Thyroid gland (tissue), 4 donors: ENCODE data around the gene PLXNB1. TPM values are rescaled to one million over a fixed set of nuclear protein-coding genes. Genes with fewer than 3 reads are reported as not detected.

ENCODE experiments used
- DNase-seq, 2 donors: peaks; one replicate each; pipeline ENCODE4 v3.0.0-alpha.2; 2019
- H3K27ac ChIP-seq, 3 donors: fragments of 200-600 bp; sonication (generic); 1 replicate in 2 of 3; 2 replicates in 1 of 3; pipeline ENCODE4 v1.5.1; 2016 to 2019; ENCODE audit warnings: mild to moderate bottlenecking in 1 of 3, moderate library complexity in 1 of 3
- H3K27me3 ChIP-seq: fragments of 200-600 bp; sonication (generic); one replicate; pipeline ENCODE4 v1.5.1; 2019
- H3K36me3 ChIP-seq, 2 donors: fragments of 200-600 bp; sonication (generic); one replicate each; pipeline ENCODE4 v1.5.1; 2016 to 2019
- H3K4me1 ChIP-seq, 2 donors: fragments of 200-600 bp; sonication (generic); one replicate each; pipeline ENCODE4 v1.5.1; 2017 to 2019
- H3K4me3 ChIP-seq, 3 donors: fragments of 200-600 bp; sonication (generic); replicated peaks in 1 of 3; 1 replicate in 2 of 3; 2 replicates in 1 of 3; pipeline ENCODE4 v1.5.1; 2016; ENCODE audit warnings: mild to moderate bottlenecking in 1 of 3
- H3K9me3 ChIP-seq: fragments of 200-600 bp; sonication (generic); one replicate; pipeline ENCODE4 v1.5.1; 2017
- CTCF ChIP-seq, 6 experiments: fragments of 200-600 bp in 3 of 6; fragments of 450-650 bp in 3 of 6; sonication (generic) in 3 of 6; IDR thresholded peaks; one replicate each; pipeline ENCODE4 v1.5.1; 2016 to 2019; ENCODE audit warnings: antibody characterized with exemption in 6 of 6, mild to moderate bottlenecking in 2 of 6, inconsistent platforms in 1 of 6, moderate library complexity in 1 of 6
- POLR2A ChIP-seq, 2 donors: fragments of 450-650 bp; IDR thresholded peaks; one replicate each; pipeline ENCODE4 v1.6.1; 2017; ENCODE audit warnings: antibody characterized with exemption in 2 of 2, mild to moderate bottlenecking in 2 of 2, moderate library complexity in 1 of 2
- WGBS, 2 donors: methylation state at CpG; one replicate each; pipeline ENCODE4 v1.1.5; 2017; 5-methylcytosine and 5-hydroxymethylcytosine counted together
- intact Hi-C: fragments of 100-400 bp; cut with DNase I; formaldehyde crosslinking; loops from one replicate; pipeline ENCODE4 v1.15.1; 2023
- total RNA-seq, 4 donors: library from RNA; depleted of rRNA; stranded (reverse); fragments of >200 nt; gene quantifications; one replicate each; pipeline ENCODE4 v1.2.3, GENCODE V29; 2016

PLXNB1 gene
- total RNA-seq, 4 donors from 2014 or later = 126 to 216 (median 138) TPM

DNA sequence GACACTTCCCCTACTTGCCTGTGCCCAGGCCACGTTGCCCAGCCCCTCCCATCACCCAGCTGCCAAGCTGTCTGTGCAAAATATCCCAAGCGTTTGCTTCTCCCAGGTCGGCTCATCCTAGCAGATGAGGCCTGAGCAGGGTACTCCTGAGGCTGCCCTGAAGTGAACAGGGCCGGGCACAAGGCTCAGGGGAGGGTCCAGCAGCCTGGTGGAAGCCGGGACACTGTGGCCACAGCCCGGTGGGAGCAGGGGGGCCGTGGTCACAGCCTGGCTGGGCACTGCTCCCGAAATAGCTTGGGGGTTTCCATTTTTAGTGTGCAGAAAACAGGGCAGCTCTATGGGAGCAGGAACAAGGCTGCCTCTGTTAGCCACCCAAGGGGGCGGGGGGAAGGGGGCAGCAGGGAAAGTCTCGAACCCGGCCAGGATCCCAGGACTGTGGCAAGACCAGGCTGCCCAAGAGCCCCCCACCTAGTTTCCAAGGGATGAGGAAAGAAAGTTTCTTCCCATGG, 3.4 kb downstream of the PLXNB1 start:
- 49 to 62% methylated on average over 6 to 7 of the region's 11 CpGs for WGBS, 2 donors
- Histone ChIP-seq H3K36me3 (peaks cover 0 to 4% of the 10 kb centered on the region in 2 donors), H3K4me1 (peaks cover 50 to 66% of the 10 kb centered on the region in 2 donors), H3K27me3 (no peaks in the 10 kb centered on the region), H3K9me3 (no peaks in the 10 kb centered on the region), H3K27ac (peak overlapping the region; percentile 94 to 96 (median 95)), H3K4me3 (no peak overlapping the region)
- DNase-seq = peak in 1 of 2 donors; percentile 39
- intact Hi-C loops = no loop called here
- TF ChIP-seq POLR2A (IDR thresholded peaks at IDR 0.05) = no peak
- TF ChIP-seq CTCF (IDR thresholded peaks at IDR 0.05) = no peak

DNA sequence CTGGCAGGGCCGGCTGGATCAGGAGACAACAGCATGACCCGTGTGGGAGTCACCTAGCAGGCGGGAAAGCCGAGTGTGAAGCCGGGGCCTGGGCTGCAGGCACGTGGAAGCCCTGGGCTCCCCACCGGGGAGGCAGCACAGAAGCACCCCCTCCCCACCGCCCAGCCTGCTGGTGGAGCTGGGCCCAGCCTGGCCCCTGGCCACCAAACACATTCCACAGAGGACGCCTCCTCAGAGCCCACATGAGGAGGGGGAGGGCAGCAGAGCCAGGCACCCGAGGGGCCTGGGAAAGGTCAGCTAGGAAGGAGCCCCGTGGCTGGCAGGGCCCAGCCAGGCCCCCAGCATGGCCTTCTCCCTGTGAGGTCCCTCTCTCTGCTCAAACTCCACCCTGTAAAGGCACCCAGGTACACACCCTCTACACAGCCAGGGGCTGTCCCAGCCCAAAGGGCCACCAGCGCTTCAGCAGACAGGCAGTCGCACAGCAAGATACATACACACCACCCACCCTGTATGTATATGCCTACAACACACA, 4.5 kb downstream of the PLXNB1 start:
- TF ChIP-seq CTCF (IDR thresholded peaks at IDR 0.05) (no peak), POLR2A (IDR thresholded peaks at IDR 0.05) (peak in 1 of 2 donors; percentile 29)
- Histone ChIP-seq H3K4me1 (peaks cover 45 to 55% of the 10 kb centered on the region in 2 donors), H3K9me3 (no peaks in the 10 kb centered on the region), H3K27ac (peak overlapping the region; percentile 94 to 96 (median 95)), H3K36me3 (peaks cover 0 to 4% of the 10 kb centered on the region in 2 donors), H3K4me3 (no peak overlapping the region), H3K27me3 (no peaks in the 10 kb centered on the region)
- intact Hi-C loops = no loop called here
- WGBS, 2 donors = 26 to 54% methylated on average over 2 to 9 of the region's 13 CpGs
- peak; percentile 85 to 89 for DNase-seq

DNA sequence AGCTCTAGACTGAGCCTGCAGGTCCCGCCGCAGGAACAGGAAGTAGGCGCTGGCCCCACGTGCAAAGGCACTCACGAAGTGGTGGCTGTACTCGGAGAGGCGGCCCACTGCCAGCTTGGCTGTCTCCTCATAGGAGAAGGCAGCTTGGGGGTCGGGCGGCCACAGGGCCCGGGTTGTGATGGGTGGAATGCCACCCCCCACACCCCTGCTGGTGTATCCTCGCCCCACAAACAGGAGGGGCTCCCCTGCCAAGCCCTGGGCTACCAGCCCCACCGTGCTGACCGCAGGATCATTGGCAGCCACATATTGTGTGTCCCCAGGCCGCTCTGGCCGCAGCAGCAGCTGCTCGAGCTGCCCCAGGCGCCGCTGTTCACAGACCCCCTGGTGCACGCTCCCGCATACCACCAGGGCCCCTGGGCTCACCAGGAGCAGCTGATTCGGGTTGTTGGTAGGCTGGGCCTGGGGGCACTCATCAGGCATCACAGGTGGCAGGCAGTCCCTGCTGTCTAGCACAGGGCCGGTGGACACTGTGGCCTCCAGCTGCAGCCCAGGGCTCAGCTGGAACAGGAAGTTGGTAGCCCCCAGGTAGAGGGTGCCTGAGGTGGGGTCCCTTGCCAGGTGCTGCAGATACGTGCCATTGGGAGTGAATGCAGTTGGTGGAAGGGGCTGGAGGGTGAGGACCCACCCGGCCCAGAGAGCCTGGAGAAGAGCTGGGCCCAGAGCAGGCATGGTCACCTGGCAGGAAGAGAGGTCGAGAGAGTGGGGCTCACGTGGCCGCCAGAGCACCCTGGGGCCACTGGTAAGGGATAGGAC, 5.8 kb downstream of the PLXNB1 start:
- Histone ChIP-seq H3K36me3 (peaks cover 5 to 12% of the 10 kb centered on the region in 2 donors), H3K4me1 (peaks cover 40 to 51% of the 10 kb centered on the region in 2 donors)
- WGBS, 2 donors = 85 to 90% methylated on average over 7 to 22 of the region's 27 CpGs

GRCh38 chr3:48423241-48423882, 6.5 kb downstream of the PLXNB1 start:
- DNase-seq = no peak
- peaks cover 12 to 19% of the 10 kb centered on the region in 2 donors for H3K36me3 ChIP-seq
- TF ChIP-seq CTCF (IDR thresholded peaks at IDR 0.05) = no peak
- no peak for TF ChIP-seq POLR2A (IDR thresholded peaks at IDR 0.05)
- H3K4me3 ChIP-seq = no peak overlapping the region
- H3K9me3 ChIP-seq = no peaks in the 10 kb centered on the region
- intact Hi-C loops = no loop called here
- peaks cover 35 to 50% of the 10 kb centered on the region in 2 donors for H3K4me1 ChIP-seq
- H3K27ac ChIP-seq = no peak overlapping the region
- WGBS, 2 donors = 90 to 91% methylated on average over 21 to 25 of the region's 25 CpGs
- no peaks in the 10 kb centered on the region for H3K27me3 ChIP-seq

More for the DNA sequence above, 5.8 kb downstream of the PLXNB1 start:
- Histone ChIP-seq H3K9me3 (no peaks in the 10 kb centered on the region), H3K4me3 (no peak overlapping the region), H3K27ac (peak overlapping the region; percentile 94 to 96 (median 95)), H3K27me3 (no peaks in the 10 kb centered on the region)
- intact Hi-C loops = no loop called here
- no peak for TF ChIP-seq POLR2A (IDR thresholded peaks at IDR 0.05)
- TF ChIP-seq CTCF (IDR thresholded peaks at IDR 0.05) = no peak
- no peak for DNase-seq
